PC-3 (cell line): ENCODE data around the gene PXMP4. TPM values are rescaled to one million over a fixed set of nuclear protein-coding genes. Genes with fewer than 3 reads are reported as not detected.

Source experiments
- ATAC-seq: fragments of 200-7000 bp; cut with Tn5 transposase; 2 replicates; pipeline ENCODE4 v1.9.1; 2020; ENCODE audit warnings: mild to moderate bottlenecking, moderate library complexity
- BruUV-seq: library from RNA; stranded (reverse); fragments of 400-500 nt; replicated peaks from 2 replicates; lab custom pipeline; 2021; lab: Mats Ljungman, UMichigan
- CTCF ChIA-PET: fragments of 300-600 bp; sonication (Branson Sonifier 250); formaldehyde crosslinking; loops from one replicate; lab custom pipeline; 2022; ENCODE audit warnings: antibody characterized with exemption; lab: Charles Lee
- POLR2A ChIA-PET: fragments of 300-600 bp; sonication (Branson Sonifier 250); formaldehyde crosslinking; loops from one replicate; lab custom pipeline; 2022; ENCODE audit warnings: antibody characterized with exemption; ENCODE audit not compliant: unreplicated experiment; lab: Charles Lee
- DNase-seq: peaks from one replicate; pipeline ENCODE4 v3.0.0-alpha.2; 2015
- H2AFZ ChIP-seq: fragments of 300-600 bp; sonication (generic); 2 replicates; pipeline ENCODE4 v1.6.0; 2016; ENCODE audit warnings: antibody characterized with exemption, low read length
- H3F3A ChIP-seq: fragments of 300-600 bp; sonication (generic); one replicate; pipeline ENCODE4 v1.6.0; 2017; ENCODE audit warnings: antibody characterized with exemption, low read length, control low read depth, mild to moderate bottlenecking; ENCODE audit not compliant: unreplicated experiment
- H3K27ac ChIP-seq: fragments of 300-600 bp; sonication (generic); 2 replicates; pipeline ENCODE4 v1.5.1; 2016; ENCODE audit warnings: mild to moderate bottlenecking, low read length
- H3K27me3 ChIP-seq: fragments of 300-600 bp; sonication (generic); 2 replicates; pipeline ENCODE4 v1.6.1; 2016; ENCODE audit warnings: low read length, mixed read lengths
- H3K36me3 ChIP-seq: fragments of 300-600 bp; sonication (generic); 2 replicates; pipeline ENCODE4 v1.6.1; 2016; ENCODE audit warnings: low read depth, mixed run types, low read length, mixed read lengths
- H3K4me1 ChIP-seq: fragments of 300-600 bp; sonication (generic); 2 replicates; pipeline ENCODE4 v1.5.1; 2016; ENCODE audit warnings: low read length; ENCODE audit not compliant: insufficient read depth
- H3K4me2 ChIP-seq: fragments of 300-600 bp; sonication (generic); 2 replicates; pipeline ENCODE4 v1.6.0; 2016; ENCODE audit warnings: low read length
- H3K4me3 ChIP-seq: fragments of 300-600 bp; sonication (generic); 2 replicates; pipeline ENCODE4 v1.5.1; 2016; ENCODE audit warnings: mild to moderate bottlenecking, low read length, mixed read lengths
- H3K79me2 ChIP-seq: fragments of 300-600 bp; sonication (generic); 2 replicates; pipeline ENCODE4 v1.6.1; 2017; ENCODE audit warnings: low read length, mixed read lengths
- H3K9ac ChIP-seq: fragments of 300-600 bp; sonication (generic); 2 replicates; pipeline ENCODE4 v1.6.0; 2016; ENCODE audit warnings: mild to moderate bottlenecking, low read length
- H3K9me2 ChIP-seq: fragments of 300-600 bp; sonication (generic); replicated peaks from 2 replicates; pipeline ENCODE4 v1.6.1; 2016; ENCODE audit warnings: mixed run types, low read length, mixed read lengths
- H3K9me3 ChIP-seq: fragments of 300-600 bp; sonication (generic); 2 replicates; pipeline ENCODE4 v1.6.1; 2016; ENCODE audit warnings: low read length, mixed read lengths
- H4K20me1 ChIP-seq: fragments of 300-600 bp; sonication (generic); 2 replicates; pipeline ENCODE4 v1.6.1; 2016; ENCODE audit warnings: low read length, mixed read lengths
- EZH2 ChIP-seq: fragments of 300-600 bp; sonication (generic); IDR thresholded peaks from one replicate; pipeline ENCODE4 v1.6.1; 2017; ENCODE audit warnings: antibody characterized with exemption, mild to moderate bottlenecking, low read length; ENCODE audit not compliant: unreplicated experiment
- EZH2phosphoT487 ChIP-seq: fragments of 300-600 bp; sonication (generic); IDR thresholded peaks from 2 replicates; pipeline ENCODE4 v1.6.1; 2018; ENCODE audit warnings: mild to moderate bottlenecking, antibody characterized with exemption, low read length, borderline replicate concordance
- intact Hi-C: fragments of 100-400 bp; cut with micrococcal nuclease; formaldehyde crosslinking; loops from 2 replicates; pipeline ENCODE4 v1.9.0; 2023
- total RNA-seq: library from RNA; depleted of rRNA; stranded (reverse); fragments of >200 nt; gene quantifications from 2 replicates; pipeline ENCODE4 v1.2.3, GENCODE V29; 2014
- TF ChIP-seq, protein P1 (sequence below): fragments of 300-600 bp; sonication (generic); conservative IDR thresholded peaks from 2 replicates; pipeline ENCODE4 v1.5.1; 2017; ENCODE audit warnings: antibody characterized with exemption, low read depth, mild to moderate bottlenecking, low read length

The PXMP4 gene
- total RNA-seq, 1 experiment from 2014 or later, result not detected

GRCh38 chr20:33684533-33685327 lies 35.4 kb downstream of the PXMP4 start:
- no peak for DNase-seq

DNA sequence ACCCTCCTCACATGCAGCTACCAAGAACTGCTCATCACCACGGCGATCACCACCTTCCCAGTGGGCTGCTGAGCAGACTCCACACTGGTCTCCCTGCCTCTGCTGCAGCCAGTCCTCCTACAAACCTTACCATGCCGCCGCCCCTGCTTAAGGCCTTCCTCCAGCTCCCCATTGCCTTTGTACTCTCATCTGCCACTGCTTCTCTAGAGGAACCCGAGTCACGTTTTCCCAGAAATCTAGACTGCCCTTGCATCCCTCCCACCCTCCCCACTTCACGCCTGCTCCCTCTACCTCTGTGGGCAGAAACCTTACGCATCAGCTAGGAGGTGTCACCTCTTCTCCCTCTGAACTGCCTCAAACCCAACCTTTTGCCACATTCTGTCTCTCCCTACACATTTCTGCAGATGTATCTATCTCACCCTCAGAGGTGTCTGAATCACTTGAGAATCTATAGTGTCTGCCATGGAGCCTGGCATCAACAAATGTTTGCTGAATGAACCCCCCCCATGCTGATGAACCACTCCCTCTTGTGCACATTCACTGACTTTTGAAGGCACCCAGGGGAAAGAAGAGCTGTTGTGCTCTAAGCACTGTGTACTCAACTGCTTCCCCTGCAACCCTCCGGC lies 38.3 kb downstream of the PXMP4 start:
- Histone ChIP-seq H3K27me3 (no peaks in the 10 kb centered on the region), H3K36me3 (peaks cover 4% of the 10 kb centered on the region; the same call in 1 of the 2 replicates), H3K27ac (no peak overlapping the region), H3K4me2 (no peak overlapping the region), H3K9me3 (no peaks in the 10 kb centered on the region), H3K79me2 (peaks cover 43% of the 10 kb centered on the region), H3F3A (no peaks in the 10 kb centered on the region), H2AFZ (no peak overlapping the region), H4K20me1 (peaks cover 27% of the 10 kb centered on the region), H3K4me1 (peaks cover 18% of the 10 kb centered on the region), H3K9ac (no peak overlapping the region), H3K4me3 (no peak overlapping the region), H3K9me2 (no peaks in the 10 kb centered on the region)
- no peak for TF ChIP-seq EZH2
- no peak for TF ChIP-seq EZH2phosphoT487
- TF ChIP-seq, protein P1, sequence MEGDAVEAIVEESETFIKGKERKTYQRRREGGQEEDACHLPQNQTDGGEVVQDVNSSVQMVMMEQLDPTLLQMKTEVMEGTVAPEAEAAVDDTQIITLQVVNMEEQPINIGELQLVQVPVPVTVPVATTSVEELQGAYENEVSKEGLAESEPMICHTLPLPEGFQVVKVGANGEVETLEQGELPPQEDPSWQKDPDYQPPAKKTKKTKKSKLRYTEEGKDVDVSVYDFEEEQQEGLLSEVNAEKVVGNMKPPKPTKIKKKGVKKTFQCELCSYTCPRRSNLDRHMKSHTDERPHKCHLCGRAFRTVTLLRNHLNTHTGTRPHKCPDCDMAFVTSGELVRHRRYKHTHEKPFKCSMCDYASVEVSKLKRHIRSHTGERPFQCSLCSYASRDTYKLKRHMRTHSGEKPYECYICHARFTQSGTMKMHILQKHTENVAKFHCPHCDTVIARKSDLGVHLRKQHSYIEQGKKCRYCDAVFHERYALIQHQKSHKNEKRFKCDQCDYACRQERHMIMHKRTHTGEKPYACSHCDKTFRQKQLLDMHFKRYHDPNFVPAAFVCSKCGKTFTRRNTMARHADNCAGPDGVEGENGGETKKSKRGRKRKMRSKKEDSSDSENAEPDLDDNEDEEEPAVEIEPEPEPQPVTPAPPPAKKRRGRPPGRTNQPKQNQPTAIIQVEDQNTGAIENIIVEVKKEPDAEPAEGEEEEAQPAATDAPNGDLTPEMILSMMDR, result no peak
- ATAC-seq (no peak), DNase-seq (no peak)
- ChIA-PET POLR2A (no interaction called here), CTCF (no interaction called here)
- intact Hi-C loops, result loop anchor here (10.0 kb wide), 1 partner anchor 103 kb away; no protein-coding TSS in a partner anchor
- BruUV-seq, result no TSS peak

More at GRCh38 chr20:33684533-33685327, 35.4 kb downstream of the PXMP4 start:
- Histone ChIP-seq H3K9me3 (no peaks in the 10 kb centered on the region), H3F3A (no peaks in the 10 kb centered on the region), H3K9me2 (no peaks in the 10 kb centered on the region), H3K79me2 (peaks cover 43% of the 10 kb centered on the region), H3K4me3 (peak overlapping the region; percentile 82), H3K4me2 (peak overlapping the region; percentile 95), H3K27ac (no peak overlapping the region), H3K36me3 (no peaks in the 10 kb centered on the region; the same call in 1 of the 2 replicates), H3K9ac (peak overlapping the region; percentile 80), H3K4me1 (peaks cover 18% of the 10 kb centered on the region), H4K20me1 (peaks cover 27% of the 10 kb centered on the region), H3K27me3 (no peaks in the 10 kb centered on the region), H2AFZ (peak overlapping the region; percentile 62; the same call in 1 of the 2 replicates)
- ATAC-seq, result no peak
- no peak for TF ChIP-seq EZH2
- TF ChIP-seq, protein P1, result no peak
- no peak for TF ChIP-seq EZH2phosphoT487
- POLR2A ChIA-PET, result interaction anchor here (0.6 kb wide), 1 partner anchor 109 kb away, joined by 3 read pairs; no protein-coding TSS in a partner anchor
- intact Hi-C loops, result loop anchor here (10.0 kb wide), 1 partner anchor 100 kb away; no protein-coding TSS in a partner anchor
- BruUV-seq, result no TSS peak
- CTCF ChIA-PET, result no interaction called here
